ENCODE measurements around the gene KCNT2.
"Not testable (repeated sequence)": the region's sequence is repeated elsewhere in the genome, so short reads cannot be mapped to it uniquely, and the experiment has no call there.

The KCNT2 gene

GRCh38 chr1:196323869-196324268 lies 284.4 kb downstream of the KCNT2 start:
- DNase-seq (ENCODE audit: low read depth, low spot score): no peak

- DNase-seq (ENCODE audit: low read depth, low spot score): no peak
Observed at GRCh38 chr1:196319301-196319700, 288.9 kb downstream of the KCNT2 start.

GRCh38 chr1:196317535-196318522 lies 290.4 kb downstream of the KCNT2 start:
- no peak for DNase-seq (ENCODE audit: low read depth, low spot score)

GRCh38 chr1:196312739-196313138 lies 295.5 kb downstream of the KCNT2 start:
- no peak for DNase-seq (ENCODE audit: low read depth, low spot score)

GRCh38 chr1:196309386-196309785 lies 298.9 kb downstream of the KCNT2 start:
- DNase-seq (ENCODE audit: low read depth, low spot score): no peak

GRCh38 chr1:196308176-196308575 lies 300.1 kb downstream of the KCNT2 start:
- no peak for DNase-seq (ENCODE audit: low read depth, low spot score)

- peak; percentile 71 for DNase-seq (ENCODE audit: low read depth, low spot score)
Observed at GRCh38 chr1:196306421-196306820, 301.8 kb downstream of the KCNT2 start.

GRCh38 chr1:196305216-196305615 lies 303.0 kb downstream of the KCNT2 start:
- no peak for DNase-seq (ENCODE audit: low read depth, low spot score)

GRCh38 chr1:196302981-196303380 lies 305.3 kb downstream of the KCNT2 start:
- DNase-seq (ENCODE audit: low read depth, low spot score): peak; percentile 14

- no peak for DNase-seq (ENCODE audit: low read depth, low spot score)
Observed at GRCh38 chr1:196302420-196302819, 305.8 kb downstream of the KCNT2 start.

- no peak for DNase-seq (ENCODE audit: low read depth, low spot score)
Observed at GRCh38 chr1:196295766-196296165, 312.5 kb downstream of the KCNT2 start.

- DNase-seq (ENCODE audit: low read depth, low spot score): no peak
Observed at GRCh38 chr1:196278816-196279215, 329.4 kb downstream of the KCNT2 start.

GRCh38 chr1:196277860-196278259 lies 330.4 kb downstream of the KCNT2 start:
- no peak for DNase-seq (ENCODE audit: low read depth, low spot score)

GRCh38 chr1:196271212-196271947 lies 336.9 kb downstream of the KCNT2 start:
- no peak for DNase-seq (ENCODE audit: low read depth, low spot score)

GRCh38 chr1:196263086-196263485 lies 345.2 kb downstream of the KCNT2 start:
- DNase-seq (ENCODE audit: low read depth, low spot score): not testable (repeated sequence)

GRCh38 chr1:196260270-196260669 lies 348.0 kb downstream of the KCNT2 start:
- DNase-seq (ENCODE audit: low read depth, low spot score): no peak

- DNase-seq (ENCODE audit: low read depth, low spot score): no peak
Observed at GRCh38 chr1:196259316-196259715, 348.9 kb downstream of the KCNT2 start.

- DNase-seq (ENCODE audit: low read depth, low spot score): no peak
Observed at GRCh38 chr1:196255762-196256161, 352.5 kb downstream of the KCNT2 start.

- DNase-seq (ENCODE audit: low read depth, low spot score): no peak
Observed at GRCh38 chr1:196229546-196229945, 378.7 kb downstream of the KCNT2 start.

GRCh38 chr1:196214866-196215265 lies 393.4 kb downstream of the KCNT2 start:
- no peak for DNase-seq (ENCODE audit: low read depth, low spot score)

GRCh38 chr1:196209983-196210382 lies 398.3 kb downstream of the KCNT2 start:
- no peak for DNase-seq (ENCODE audit: low read depth, low spot score)

- no peak for DNase-seq (ENCODE audit: low read depth, low spot score)
Observed at GRCh38 chr1:196209265-196209664, 399.0 kb downstream of the KCNT2 start.

Data from ELF-1 (cell line).